Vagina (tissue), 2 donors: ENCODE data around the gene ADAM17.

Experiments used
- POLR2AphosphoS5 ChIP-seq, 2 donors: sonication (generic); formaldehyde crosslinking; IDR thresholded peaks; one replicate each; pipeline ENCODE4 v1.9.0; 2017; ENCODE audit warnings: antibody characterized with exemption in 2 of 2, mild to moderate bottlenecking in 2 of 2, low read depth in 1 of 2; ENCODE audit not compliant: insufficient read depth in 1 of 2
- TF ChIP-seq, protein P1 (sequence below), 3 experiments: fragments of 450-650 bp in 2 of 3; fragments of 200-600 bp in 1 of 3; sonication (generic) in 1 of 3; IDR thresholded peaks; one replicate each; pipeline ENCODE4 v1.5.1; 2017 to 2019; ENCODE audit warnings: antibody characterized with exemption in 3 of 3, mild to moderate bottlenecking in 2 of 3, moderate library complexity in 2 of 3

GRCh38 chr2:9527995-9528787 lies 27.4 kb downstream of the ADAM17 start:
- TF ChIP-seq, protein P1, sequence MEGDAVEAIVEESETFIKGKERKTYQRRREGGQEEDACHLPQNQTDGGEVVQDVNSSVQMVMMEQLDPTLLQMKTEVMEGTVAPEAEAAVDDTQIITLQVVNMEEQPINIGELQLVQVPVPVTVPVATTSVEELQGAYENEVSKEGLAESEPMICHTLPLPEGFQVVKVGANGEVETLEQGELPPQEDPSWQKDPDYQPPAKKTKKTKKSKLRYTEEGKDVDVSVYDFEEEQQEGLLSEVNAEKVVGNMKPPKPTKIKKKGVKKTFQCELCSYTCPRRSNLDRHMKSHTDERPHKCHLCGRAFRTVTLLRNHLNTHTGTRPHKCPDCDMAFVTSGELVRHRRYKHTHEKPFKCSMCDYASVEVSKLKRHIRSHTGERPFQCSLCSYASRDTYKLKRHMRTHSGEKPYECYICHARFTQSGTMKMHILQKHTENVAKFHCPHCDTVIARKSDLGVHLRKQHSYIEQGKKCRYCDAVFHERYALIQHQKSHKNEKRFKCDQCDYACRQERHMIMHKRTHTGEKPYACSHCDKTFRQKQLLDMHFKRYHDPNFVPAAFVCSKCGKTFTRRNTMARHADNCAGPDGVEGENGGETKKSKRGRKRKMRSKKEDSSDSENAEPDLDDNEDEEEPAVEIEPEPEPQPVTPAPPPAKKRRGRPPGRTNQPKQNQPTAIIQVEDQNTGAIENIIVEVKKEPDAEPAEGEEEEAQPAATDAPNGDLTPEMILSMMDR (IDR thresholded peaks at IDR 0.05), result no peak
- no peak for TF ChIP-seq POLR2AphosphoS5 (IDR thresholded peaks at IDR 0.05; ENCODE audit: insufficient read depth in 1 of 2, low read depth in 1 of 2)
